ENCODE data around the gene TRIM33.

- TF ChIP-seq CTCF (IDR thresholded peaks at IDR 0.05): no peak
- no peak for TF ChIP-seq EZH2 (IDR thresholded peaks at IDR 0.05; ENCODE audit: borderline replicate concordance, insufficient read depth, low read depth, low read length, poor library complexity, severe bottlenecking)
Measured at GRCh38 chr1:114495486-114495885, 15.5 kb downstream of the TRIM33 start.

Measured in B cell (primary cell).